HS-27A (cell line): ENCODE results near the gene EPHB4.
"Not testable (repeated sequence)": the region's sequence is repeated elsewhere in the genome, so short reads cannot be mapped to it uniquely, and the experiment has no call there.

Experiments used
- DNase-seq: peaks from one replicate; pipeline ENCODE4 v3.0.0-alpha.2; 2012; ENCODE audit warnings: low read depth, missing footprints

The EPHB4 gene

DNA sequence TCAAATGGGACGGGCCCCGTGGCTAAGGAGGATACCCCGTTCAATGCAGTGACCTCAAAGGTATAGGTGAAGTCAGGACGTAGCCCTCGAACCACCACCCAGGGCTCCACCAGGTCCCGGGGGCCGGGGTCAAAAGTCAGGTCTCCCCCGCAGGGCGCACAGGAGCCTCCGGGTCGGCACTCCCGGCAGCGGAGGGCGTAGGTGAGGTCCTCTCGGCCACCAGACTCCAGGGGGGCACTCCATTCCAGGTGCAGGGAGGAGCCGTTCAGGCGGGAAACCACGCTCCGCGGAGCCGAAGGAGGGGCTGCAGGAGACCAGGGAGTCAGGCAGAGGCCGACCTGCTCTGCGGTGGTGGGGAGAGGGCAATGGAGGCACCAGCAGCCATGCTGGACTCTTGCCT is 7.7 kb downstream of the EPHB4 start:
- no peak for DNase-seq

DNA sequence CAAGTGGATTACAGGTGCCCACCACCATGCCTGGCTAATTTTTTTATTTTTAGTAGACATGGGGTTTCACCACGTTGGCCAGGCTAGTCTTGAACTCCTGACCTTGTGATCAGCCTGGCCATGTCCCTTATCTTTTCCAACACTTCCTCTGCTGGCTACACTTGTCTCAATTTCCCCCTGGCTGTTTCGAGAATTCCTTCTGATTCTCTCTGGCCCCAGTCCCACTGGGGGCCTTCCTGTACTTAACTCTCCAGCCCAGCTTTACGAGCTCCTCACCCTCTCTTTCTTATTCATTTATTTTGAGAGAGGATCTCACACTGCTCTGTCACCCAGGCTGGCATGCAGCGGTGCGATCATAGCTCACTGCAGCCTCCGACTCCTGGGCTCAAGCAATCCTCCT is 8.5 kb downstream of the EPHB4 start:
- DNase-seq, result no peak

DNA sequence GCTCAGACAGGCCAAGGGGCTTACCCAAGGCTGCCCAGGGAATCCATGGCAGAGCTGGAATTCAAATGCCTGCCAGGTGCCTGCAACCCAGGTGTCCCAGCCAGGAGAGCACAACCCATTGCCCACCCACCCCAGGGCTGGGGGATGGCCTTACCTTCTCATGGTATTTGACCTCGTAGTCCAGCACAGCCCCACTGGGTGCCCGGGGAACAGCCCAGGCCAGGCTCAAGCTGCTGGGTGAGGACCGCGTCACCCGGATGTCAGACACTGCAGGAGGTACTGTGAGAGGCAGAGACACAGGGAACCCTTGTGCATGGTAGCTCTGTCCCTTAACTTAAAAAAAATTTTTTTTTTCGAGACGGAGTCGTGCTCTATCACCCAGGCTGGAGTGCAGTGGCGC is 9.0 kb downstream of the EPHB4 start:
- no peak for DNase-seq

DNA sequence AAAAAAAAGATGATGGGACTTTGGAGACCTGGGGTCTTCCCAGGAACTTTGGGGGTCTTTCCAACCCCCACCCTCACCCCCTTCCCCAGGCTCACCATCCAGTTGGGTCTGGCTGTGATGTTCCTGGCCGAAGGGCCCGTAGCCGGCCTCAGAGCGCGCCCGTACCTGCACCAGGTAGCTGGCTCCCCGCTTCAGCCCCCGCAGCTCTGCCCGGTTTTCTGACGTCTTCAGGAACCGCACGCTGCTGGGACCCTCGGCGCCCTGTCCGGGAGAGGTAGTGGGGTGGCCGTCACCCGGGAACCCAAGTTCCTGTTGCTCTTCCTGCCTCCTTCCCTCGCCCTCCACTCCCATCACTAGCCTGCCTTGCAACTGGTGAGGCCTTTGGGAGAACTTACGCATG is 10.2 kb downstream of the EPHB4 start:
- no peak for DNase-seq

DNA sequence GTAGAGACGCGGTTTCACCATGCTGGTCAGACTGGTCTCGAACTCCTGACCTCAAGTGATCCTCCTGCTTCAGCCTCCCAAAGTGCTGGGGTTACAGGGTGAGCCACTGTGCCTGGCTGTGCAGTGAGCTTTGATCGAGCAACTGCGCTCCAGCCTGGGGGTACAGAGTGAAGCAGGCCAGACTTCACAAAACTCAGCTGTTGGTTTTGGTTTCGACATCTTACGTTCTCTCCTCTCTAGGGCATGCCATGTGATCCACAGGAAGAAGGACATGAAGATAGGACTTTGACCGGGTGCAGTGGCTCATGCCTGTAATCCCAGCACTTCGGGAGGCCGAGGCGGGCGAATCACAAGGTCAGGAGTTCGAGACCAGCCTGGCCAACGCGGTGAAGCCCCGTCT is 10.8 kb downstream of the EPHB4 start:
- not testable (repeated sequence) for DNase-seq

DNA sequence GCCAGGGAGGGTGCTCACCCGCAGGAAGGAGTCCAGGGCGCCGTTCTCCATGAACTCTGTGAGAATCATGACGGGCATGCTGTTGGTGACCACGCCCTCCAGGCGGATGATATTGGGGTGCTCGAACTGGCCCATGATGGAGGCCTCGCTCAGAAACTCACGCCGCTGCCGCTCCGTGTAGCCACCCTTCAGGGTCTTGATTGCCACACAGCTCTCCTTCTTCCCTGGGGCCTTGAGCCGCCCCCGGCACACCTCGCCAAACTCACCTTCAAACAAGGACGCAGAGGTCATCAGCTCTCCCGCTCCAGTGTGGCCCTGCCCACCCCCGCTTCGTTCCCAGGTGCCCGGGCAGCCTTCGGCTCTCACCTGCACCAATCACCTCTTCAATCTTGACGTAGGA is 14.6 kb downstream of the EPHB4 start:
- no peak for DNase-seq

DNA sequence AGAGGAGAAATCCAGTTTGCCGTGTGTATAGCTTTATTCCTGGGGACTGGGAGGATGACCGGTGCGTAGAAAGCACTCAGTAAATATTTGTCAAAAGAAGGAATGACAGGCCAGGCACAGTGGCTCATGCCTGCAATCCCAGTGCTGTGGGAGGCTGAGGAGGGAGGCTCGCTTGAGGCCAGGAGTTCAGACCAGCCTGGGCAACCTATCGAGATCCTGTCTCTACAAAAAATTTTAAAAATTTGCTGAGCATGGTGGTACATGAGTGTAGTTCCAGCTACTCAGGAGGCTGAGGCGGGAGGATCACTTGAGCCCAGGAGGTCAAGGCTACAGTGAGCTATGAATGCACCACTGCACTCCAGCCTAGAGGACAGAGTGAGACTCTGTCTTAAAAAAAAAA is 15.8 kb downstream of the EPHB4 start:
- DNase-seq, result no peak

DNA sequence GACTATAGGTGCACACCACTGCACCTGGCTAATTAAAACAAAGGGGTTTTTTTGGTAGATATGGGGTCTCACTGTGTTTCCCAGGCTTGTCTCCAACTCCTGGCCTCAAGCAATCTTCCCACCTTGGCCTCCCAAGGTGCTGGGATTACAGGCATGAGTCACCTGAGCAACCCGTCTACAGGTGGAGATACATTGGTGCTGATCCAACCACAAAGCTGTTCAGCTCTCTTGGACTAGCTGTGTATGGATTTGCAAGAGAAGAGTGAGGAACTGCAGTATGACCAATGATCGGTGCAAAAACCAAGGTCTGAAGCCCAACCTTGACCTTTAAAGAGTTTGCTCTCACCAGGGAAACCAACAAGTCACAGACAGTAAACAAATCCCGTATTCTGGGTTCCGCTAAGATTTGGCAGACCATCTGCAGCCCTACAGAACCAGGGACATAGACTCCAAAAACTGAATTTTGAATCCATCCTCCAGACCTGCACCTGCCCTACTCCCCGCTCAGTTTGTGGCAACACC is 18.9 kb downstream of the EPHB4 start:
- no peak for DNase-seq

DNA sequence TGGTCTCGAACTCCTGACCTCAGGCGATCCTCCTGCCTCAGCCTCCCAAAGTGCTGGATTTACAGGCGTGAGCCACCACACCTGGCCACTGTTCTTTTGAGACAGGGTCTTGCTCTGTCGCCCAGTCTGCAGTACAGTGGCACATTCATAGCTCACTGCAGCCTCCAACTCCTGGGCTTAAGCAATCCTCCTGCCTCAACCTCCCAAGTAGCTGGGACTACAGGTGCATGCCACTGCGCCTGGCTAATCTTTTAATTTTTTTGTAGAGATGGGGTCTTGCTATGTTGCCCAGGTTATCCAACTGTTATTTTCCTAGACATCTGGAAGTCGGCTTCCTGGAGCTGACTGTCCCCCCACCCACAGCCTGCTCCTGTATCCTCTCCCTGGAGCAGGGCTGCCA is 20.4 kb downstream of the EPHB4 start:
- DNase-seq, result not testable (repeated sequence)

DNA sequence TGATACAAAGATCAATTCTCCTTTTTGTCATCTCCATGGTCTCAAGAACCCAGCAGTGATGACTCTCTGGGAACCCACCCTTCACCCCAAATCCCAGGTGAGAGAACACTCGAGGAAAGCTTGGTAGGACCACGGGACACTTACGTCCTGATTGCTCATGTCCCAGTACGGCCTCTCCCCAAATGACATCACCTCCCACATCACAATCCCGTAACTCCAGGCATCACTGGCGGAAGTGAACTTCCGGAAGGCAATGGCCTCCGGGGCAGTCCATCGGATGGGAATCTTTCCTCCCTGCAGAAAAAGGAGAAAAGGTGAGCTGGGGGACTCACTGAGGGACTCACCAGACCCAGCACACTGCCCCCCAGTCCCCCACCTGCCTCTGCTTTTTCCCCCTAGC is 21.0 kb downstream of the EPHB4 start:
- no peak for DNase-seq

DNA sequence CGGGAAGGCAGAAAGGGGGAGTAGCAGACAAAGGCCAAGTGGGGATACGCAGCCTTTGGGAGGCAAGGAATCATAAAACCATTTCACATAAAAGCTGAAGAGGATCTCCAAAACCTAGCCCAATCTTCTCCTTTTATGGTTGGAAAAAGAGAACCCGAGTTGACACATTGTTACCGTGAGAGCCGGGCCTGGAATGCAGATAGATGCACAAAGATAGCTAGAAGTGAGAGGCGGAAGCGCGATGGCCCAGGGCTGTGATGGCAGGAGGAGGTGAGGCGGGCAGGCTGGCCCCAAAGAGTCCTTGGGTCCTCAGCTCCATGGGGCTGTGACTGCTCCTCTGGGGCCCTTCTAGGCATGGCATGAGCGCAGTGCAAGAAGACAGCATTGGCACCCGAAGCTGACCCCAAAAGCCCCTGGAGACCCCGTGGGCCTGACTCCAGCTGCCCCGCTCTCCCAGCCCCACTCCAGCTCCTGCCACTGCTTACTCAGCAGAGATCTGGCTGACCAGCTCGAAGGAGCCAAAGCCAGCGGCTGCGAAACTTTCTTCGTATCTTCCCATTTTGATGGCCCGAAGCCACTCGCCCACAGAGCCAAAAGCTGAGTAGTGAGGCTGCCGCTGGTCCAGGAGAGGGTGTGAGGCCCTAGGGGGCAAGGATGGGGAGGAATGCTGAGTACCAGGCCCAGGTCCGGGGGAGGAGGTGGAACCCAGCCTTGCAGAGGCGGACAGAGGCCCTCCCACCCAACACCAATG is 22.5 kb downstream of the EPHB4 start:
- DNase-seq, result no peak

DNA sequence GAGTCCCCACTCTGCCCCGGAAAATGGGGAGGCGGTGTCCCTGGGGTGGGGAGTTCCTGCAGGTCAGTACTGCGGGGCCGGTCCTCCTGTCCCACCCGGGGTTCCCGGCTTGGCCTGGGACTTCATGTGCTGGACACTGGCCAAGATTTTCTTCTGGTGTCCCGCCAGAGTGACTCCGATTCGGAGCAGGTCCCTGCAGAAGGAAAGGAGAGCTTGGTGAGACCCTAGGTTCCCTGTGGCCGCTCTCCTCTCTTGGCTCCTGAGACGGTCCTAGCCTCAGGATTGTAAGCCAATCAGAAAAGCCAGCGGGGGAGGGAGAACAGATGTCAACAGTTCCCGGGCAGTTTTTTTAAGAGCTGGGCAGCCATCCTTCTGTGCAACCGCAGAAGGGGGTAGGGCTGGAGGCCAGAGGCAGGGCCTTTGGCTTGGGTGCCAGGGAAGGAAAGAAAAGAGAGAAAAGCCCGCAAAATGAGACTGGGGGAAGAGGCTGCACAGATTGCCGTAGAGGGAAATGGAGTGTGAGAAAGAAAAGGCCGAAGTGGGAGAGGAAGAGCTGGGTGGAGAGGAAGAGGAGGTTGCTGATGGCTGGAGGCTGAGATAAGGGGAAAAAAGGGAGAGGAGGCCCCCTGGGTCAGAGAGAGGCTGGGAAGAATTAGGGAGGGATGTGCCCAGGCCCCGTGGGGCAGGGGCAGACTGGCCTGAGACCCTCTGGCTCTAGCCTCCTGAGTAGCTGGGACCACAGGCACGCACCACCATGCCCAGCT is 23.7 kb downstream of the EPHB4 start:
- DNase-seq, result no peak

DNA sequence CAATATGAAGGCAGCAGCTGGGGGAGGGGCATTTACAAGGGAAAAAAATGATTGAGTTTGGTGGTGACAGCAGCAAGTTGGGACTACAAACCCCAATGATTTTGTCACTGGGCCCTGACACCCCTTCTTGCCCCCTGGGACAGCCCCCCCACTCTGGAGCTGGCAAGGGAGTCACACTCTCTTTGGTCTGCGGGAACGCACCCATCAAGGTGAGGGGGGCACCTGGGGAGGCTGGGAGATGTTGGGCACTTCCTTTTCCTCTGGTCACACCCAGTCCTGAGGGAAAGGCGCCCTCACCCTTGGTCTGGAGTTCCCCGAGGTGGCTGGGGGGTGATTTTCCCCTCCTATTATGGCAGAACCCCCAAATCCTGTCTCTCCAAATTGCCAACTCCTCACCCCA is 24.4 kb downstream of the EPHB4 start:
- no peak for DNase-seq

DNA sequence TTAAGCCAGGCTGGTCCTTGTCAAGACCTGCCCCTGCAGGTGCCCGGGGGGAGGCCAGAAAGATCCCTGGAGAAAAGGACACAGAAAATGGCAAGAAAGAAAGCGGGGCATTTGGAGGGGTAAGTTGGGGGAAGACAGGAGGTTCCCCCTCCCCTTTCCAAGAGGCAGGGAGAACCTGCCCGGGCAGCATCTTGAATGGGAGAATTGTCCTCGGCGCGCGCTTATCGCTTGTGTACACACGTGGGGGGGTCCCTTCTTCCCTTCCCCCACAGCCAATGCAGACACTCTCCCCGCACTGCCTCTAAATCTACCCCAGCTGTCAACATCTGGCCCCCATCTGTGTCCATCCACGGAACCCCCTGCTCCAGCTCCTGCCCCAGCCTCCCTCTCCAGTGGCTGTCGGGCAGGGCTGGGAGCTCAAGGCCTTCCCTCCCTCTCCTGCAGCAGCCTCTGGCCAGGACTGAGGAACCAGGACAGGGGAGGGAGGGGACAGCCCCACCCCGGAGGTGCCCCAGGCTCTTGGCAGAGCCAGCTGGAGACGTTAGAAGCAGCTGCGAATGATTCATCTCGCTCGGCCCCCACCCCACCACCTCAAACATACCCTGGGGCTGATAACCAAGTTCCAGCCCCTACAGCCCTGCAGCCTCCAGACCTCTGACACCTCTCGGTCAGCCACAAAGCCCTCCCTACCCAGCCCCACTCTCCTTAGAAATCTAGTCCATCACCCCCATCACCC is 25.3 kb downstream of the EPHB4 start:
- DNase-seq, result peak; percentile 46

DNA sequence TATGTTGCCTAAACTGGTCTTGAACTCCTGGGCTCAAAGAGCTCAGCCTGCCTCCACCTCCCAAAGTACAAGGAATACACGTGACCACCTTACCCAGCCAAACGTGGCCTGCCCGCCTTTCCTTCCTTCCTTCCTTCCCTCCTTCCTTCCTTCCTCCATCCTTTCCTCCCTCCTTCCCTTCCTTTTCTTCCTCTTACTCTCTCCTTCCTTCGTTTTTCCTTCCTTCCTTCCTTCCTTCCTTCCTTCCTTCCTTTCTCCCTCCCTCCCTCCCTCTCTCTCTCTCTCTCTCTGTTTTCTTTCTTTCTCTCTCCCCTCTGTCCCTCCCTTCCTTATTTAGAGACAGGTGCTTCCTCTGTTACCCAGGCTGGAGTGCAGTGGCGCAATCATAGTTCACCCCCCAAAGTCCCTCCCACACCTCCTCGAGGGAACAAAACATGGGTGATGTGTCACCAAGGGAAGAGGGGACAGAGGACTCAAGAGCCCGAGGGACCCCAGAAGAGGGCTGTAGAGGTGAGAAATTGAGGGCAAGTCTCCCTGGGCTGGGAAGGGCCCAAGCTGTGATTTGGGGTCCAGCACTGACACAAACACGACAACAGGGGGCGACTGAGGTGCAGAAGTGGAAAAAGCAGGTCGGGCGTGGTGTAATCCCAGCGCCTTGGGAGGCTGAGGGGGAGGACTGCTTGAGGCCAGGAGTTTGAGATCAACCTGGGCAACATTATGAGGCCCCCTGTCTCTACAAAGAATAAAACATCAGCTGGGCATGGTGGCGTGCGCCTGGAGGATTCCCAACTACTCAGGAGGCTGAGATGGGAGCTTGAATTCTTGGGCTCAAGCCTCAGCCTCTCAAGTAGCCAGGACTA is 28.1 kb downstream of the EPHB4 start:
- no peak for DNase-seq

DNA sequence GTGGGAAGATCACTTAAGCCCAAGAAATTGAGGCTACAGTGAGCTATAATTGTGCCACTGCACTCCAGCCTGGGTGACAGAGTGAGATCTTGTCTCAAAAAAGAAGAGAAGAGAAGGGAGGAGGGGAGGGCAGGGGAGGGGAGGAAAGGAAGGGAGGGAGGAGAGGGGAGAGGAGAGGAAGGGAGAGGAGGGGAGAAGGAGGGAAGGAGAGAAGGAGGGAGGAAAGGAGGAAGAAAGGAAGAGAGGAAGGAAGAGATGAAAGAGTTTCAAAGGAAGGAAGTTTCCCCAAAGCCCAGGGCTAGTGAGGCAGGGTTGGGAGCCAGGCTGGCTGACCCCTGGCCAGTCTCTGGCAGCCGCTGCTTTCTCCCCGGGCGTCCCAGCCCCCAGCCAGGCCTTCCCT is 32.6 kb downstream of the EPHB4 start:
- DNase-seq, result no peak

DNA sequence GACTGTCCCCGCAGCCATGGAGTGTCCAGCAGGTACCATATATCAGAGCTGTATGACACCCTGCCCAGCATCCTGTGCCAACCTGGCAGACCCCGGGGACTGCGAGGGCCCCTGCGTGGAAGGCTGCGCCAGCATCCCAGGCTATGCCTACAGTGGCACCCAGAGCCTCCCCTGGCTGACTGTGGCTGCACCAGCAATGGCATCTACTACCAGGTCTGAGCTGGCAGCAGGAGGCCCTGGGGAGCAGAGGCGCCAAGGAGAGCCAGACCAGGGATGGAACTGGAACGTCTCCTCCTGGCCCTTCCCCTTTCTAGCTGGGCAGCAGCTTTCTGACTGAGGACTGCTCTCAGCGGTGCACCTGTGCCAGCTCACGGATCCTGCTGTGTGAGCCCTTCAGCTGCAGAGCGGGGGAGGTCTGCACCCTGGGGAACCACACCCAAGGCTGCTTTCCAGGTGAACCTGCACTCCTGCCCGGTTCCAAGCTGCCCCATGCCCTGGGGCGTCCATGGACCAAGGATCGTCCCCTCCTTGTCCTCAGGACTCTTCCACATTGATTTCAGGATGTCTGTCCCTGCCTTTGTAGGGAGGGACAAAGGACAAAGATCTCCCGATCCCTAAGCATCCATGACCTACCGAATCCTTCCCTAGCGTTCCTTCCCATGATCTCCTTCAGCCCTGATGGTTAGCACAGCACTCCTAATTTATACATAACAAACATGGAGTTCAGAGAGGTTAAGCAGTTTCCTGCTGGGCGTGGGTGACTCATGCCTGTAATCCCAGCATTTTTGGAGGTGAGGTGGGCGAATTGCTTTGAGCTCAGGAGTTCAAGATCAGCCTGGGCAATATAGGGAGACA is 33.3 kb downstream of the EPHB4 start:
- no peak for DNase-seq

DNA sequence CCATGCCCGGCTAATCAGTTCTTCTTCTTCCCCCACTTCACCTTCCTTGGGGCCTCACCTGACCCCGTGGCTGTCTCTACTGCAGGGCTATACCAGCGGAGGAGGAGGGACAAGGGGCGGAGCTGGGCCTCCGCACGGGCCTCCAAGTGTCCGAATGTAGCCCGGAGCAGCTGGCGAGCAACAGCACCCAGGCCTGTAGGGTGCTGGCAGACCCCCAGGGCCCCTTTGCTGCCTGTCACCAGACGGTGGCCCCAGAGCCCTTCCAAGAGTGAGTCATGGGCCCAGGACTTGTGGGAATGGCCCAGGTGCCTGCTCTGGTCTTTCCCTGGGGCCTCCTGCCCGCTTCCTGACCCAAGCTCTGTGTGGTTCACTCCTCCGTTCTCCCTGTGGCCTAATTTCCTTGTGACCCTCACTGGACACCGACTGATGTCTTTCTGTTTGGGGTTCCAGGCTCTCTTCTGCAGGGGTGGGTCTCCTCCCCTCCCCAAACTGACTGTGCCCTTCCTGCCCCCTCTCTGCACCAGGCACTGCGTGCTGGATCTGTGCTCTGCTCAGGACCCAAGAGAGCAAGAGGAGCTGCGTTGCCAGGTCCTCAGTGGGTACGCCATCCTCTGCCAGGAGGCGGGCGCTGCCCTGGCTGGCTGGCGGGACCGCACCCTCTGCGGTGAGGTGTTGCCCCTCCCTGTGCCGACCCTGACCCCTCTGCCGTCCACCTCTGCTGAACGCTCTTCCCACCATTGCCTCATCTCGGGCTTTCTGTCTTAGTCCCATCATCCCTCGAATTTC is 35.2 kb downstream of the EPHB4 start:
- no peak for DNase-seq

DNA sequence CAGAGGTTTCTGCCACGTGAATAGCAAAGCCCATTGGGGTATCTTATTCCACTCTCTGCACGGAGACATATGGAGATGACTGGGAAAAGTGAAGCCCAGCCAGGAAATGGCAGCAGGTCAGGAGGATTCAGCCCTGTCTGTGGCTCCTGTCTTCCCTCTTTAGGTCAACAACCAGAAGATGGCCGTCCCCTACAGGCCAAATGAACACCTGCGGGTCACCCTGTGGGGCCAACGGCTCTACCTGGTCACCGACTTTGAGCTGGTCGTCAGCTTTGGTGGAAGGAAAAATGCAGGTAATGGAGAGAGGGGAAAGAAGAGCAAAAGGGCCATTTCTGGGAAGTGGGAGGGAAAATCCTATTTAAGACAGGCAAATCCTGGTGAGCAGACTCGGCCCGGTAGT is 38.3 kb downstream of the EPHB4 start:
- DNase-seq, result no peak

DNA sequence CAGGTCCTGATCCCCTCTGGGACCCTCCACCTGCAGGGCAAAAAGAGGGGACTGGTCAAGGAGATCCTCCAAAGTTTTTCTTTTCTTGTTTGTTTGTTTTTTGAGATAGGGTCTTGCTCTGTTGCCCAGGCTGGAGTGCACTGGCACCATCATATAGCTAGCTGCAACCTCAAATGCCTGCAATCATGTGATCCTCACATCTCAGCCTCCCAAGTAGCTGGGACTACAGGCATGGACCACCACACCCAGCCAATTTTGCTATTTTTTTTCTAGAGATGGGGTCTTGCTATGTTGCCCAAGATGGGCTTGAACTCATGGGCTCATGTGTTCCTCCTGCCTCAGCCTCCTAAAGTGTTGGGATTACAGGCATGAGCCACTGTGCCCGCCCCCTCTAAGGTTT is 41.0 kb downstream of the EPHB4 start:
- DNase-seq, result no peak
